Activated CD8-positive, alpha-beta memory T cell treated with anti-CD3 and anti-CD28 coated beads, Interleukin-2, amount 10 ng/mL, durations not matched to agents 7 days and 5 days (primary cell): ENCODE measurements around the gene C1orf141. TPM values are rescaled to one million over a fixed set of nuclear protein-coding genes. Genes with fewer than 3 reads are reported as not detected.
"Not testable (repeated sequence)": the region's sequence is repeated elsewhere in the genome, so short reads cannot be mapped to it uniquely, and the experiment has no call there.

Experiments used
- ATAC-seq: fragments of 150-1000 bp; cut with Tn5 transposase; one replicate; pipeline ENCODE4 v1.10.0; 2021; ENCODE audit warnings: moderate library complexity
- CTCF ChIA-PET: fragments of 350-600 bp; sonication (Branson Sonifier 250); formaldehyde crosslinking; loops from one replicate; lab custom pipeline; 2021; ENCODE audit warnings: antibody characterized with exemption; lab: Charles Lee
- DNase-seq: peaks from one replicate; pipeline ENCODE4 v3.0.0-alpha.2; 2020
- H3K27ac Mint-ChIP-seq: one replicate; pipeline ENCODE4 v1.8.0; 2021; ENCODE audit warnings: mild to moderate bottlenecking, mixed read lengths
- H3K27me3 Mint-ChIP-seq: one replicate; pipeline ENCODE4 v1.8.0; 2021; ENCODE audit warnings: mixed read lengths
- H3K36me3 Mint-ChIP-seq: one replicate; pipeline ENCODE4 v1.8.0; 2021; ENCODE audit warnings: mild to moderate bottlenecking, mixed read lengths
- H3K4me1 Mint-ChIP-seq: one replicate; pipeline ENCODE4 v1.8.0; 2021; ENCODE audit warnings: mixed read lengths
- H3K4me3 Mint-ChIP-seq: one replicate; pipeline ENCODE4 v1.8.0; 2021; ENCODE audit warnings: mild to moderate bottlenecking, moderate library complexity, mixed read lengths
- H3K9me3 Mint-ChIP-seq: one replicate; pipeline ENCODE4 v1.8.0; 2022; ENCODE audit warnings: low read depth, mixed read lengths
- total RNA-seq, 2 experiments: library from RNA; stranded (reverse); gene quantifications; one replicate each; pipeline ENCODE4 v1.2.3, GENCODE V29; 2021

The C1orf141 gene
- total RNA-seq, 2 experiments from 2014 or later = not detected

GRCh38 chr1:67105508-67105907 is 29.3 kb downstream of the C1orf141 start:
- DNase-seq (no peak), ATAC-seq (no peak)
- CTCF ChIA-PET = no interaction called here
- Mint-ChIP-seq H3K27me3 (peaks cover 21% of the 10 kb centered on the region), H3K4me1 (no peaks in the 10 kb centered on the region), H3K9me3 (no peaks in the 10 kb centered on the region), H3K36me3 (no peaks in the 10 kb centered on the region), H3K27ac (no peak overlapping the region), H3K4me3 (no peak overlapping the region)

- CTCF ChIA-PET = no interaction called here
- Mint-ChIP-seq H3K9me3 (no peaks in the 10 kb centered on the region), H3K4me3 (no peak overlapping the region), H3K36me3 (no peaks in the 10 kb centered on the region), H3K4me1 (no peaks in the 10 kb centered on the region), H3K27me3 (peaks cover 23% of the 10 kb centered on the region), H3K27ac (no peak overlapping the region)
- ATAC-seq (no peak), DNase-seq (no peak)
These were observed 31.2 kb downstream of the C1orf141 start for GRCh38 chr1:67103548-67103947.

- no peaks in the 10 kb centered on the region for H3K9me3 Mint-ChIP-seq
These were observed 33.9 kb downstream of the C1orf141 start for GRCh38 chr1:67100833-67101232.

DNA sequence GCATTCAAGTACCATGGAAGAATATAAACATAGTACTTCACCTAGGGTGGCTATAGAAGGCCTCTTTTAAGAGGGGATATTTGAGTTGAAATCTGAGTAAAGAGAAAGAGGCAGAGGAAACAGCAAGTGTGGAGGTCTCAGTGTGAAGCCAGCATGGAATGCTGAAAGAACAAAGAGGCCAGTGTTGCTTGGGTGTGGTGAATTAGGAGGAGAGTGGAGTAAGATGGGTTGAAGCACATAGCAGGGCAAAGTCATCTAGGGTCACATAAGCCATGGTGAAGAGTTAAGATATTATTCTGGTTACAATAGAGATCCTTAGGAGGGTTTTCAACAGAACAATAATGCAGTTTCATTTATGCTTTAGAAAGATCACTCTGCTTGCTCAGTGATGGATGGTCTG is 37.5 kb downstream of the C1orf141 start:
- no peak overlapping the region for H3K4me3 Mint-ChIP-seq
- peaks cover 32% of the 10 kb centered on the region for H3K27me3 Mint-ChIP-seq
- H3K36me3 Mint-ChIP-seq = no peaks in the 10 kb centered on the region
- H3K4me1 Mint-ChIP-seq = no peaks in the 10 kb centered on the region
- DNase-seq (no peak), ATAC-seq (no peak)
- CTCF ChIA-PET = no interaction called here
- no peaks in the 10 kb centered on the region for H3K9me3 Mint-ChIP-seq
- no peak overlapping the region for H3K27ac Mint-ChIP-seq

More at GRCh38 chr1:67100833-67101232, 33.9 kb downstream of the C1orf141 start:
- DNase-seq = no peak
- CTCF ChIA-PET = interaction anchor here (0.6 kb wide), 1 partner anchor 396 kb away, joined by 4 read pairs; no protein-coding TSS in a partner anchor
- H3K4me1 Mint-ChIP-seq = no peaks in the 10 kb centered on the region
- no peak overlapping the region for H3K27ac Mint-ChIP-seq
- no peak for ATAC-seq
- no peaks in the 10 kb centered on the region for H3K36me3 Mint-ChIP-seq
- H3K27me3 Mint-ChIP-seq = peaks cover 23% of the 10 kb centered on the region
- H3K4me3 Mint-ChIP-seq = no peak overlapping the region

- DNase-seq = no peak
- Mint-ChIP-seq H3K27me3 (peaks cover 24% of the 10 kb centered on the region), H3K4me1 (no peaks in the 10 kb centered on the region), H3K27ac (no peak overlapping the region), H3K9me3 (no peaks in the 10 kb centered on the region), H3K4me3 (no peak overlapping the region), H3K36me3 (no peaks in the 10 kb centered on the region)
- ATAC-seq = no peak
- CTCF ChIA-PET = no interaction called here
These were observed 40.6 kb downstream of the C1orf141 start for GRCh38 chr1:67094191-67094590.

DNA sequence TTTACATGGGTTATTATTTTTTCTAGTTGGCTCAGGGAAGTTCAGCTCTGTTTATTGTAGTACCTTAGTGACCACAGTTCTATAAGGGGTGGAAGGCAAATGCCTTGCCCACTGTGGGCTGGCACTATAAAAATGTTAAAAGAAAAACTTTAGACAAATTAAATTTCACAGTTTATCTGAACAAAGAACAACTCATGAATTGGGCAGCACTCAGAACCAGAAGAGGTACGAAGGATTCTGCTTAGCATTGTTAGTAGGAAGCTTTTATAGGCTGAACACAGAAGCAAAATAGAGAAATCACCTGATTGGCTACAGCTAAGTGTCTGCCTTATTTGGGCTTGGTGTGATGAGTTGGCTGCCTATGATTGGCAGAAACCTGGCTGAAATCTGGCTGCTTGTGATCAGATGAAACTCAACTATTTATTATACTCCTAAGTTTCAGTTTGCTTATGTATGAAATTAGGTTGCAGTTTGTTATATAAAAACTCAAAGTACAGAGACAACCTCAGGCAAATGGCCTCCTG is 45.0 kb downstream of the C1orf141 start:
- H3K4me1 Mint-ChIP-seq = no peaks in the 10 kb centered on the region
- H3K27ac Mint-ChIP-seq = no peak overlapping the region
- CTCF ChIA-PET = no interaction called here

DNA sequence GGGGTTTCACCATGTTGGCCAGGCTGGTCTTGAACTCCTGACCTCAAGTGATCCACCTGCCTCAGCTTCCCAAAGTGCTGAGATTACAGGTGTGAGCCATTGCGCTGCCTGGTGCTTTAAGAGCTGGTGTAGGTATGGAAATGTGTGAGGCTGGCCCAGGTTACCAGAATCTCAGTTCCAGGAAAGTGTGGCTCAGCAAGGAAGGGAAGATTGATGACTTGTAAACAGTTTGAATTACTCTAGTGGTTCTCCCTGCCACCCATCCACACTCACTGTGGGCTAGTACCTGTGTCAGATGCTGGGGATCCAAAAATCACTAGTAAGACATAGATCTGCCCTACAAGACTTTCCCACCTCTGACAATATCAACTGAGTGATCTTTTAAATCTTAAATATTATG is 46.3 kb downstream of the C1orf141 start:
- H3K4me1 Mint-ChIP-seq = no peaks in the 10 kb centered on the region
- no peaks in the 10 kb centered on the region for H3K36me3 Mint-ChIP-seq
- no peaks in the 10 kb centered on the region for H3K9me3 Mint-ChIP-seq
- no peak overlapping the region for H3K27ac Mint-ChIP-seq
- DNase-seq (no peak), ATAC-seq (no peak)
- CTCF ChIA-PET = no interaction called here
- H3K27me3 Mint-ChIP-seq = peaks cover 12% of the 10 kb centered on the region
- H3K4me3 Mint-ChIP-seq = no peak overlapping the region

More for the DNA sequence above, 45.0 kb downstream of the C1orf141 start:
- ATAC-seq (no peak), DNase-seq (no peak)
- Mint-ChIP-seq H3K9me3 (no peaks in the 10 kb centered on the region), H3K27me3 (peaks cover 12% of the 10 kb centered on the region), H3K4me3 (no peak overlapping the region), H3K36me3 (no peaks in the 10 kb centered on the region)

- CTCF ChIA-PET = no interaction called here
- Mint-ChIP-seq H3K4me1 (no peaks in the 10 kb centered on the region), H3K27ac (no peak overlapping the region), H3K4me3 (no peak overlapping the region), H3K9me3 (no peaks in the 10 kb centered on the region), H3K27me3 (no peaks in the 10 kb centered on the region), H3K36me3 (no peaks in the 10 kb centered on the region)
- DNase-seq = no peak
- no peak for ATAC-seq
These were observed 49.4 kb downstream of the C1orf141 start for GRCh38 chr1:67085326-67085725.

DNA sequence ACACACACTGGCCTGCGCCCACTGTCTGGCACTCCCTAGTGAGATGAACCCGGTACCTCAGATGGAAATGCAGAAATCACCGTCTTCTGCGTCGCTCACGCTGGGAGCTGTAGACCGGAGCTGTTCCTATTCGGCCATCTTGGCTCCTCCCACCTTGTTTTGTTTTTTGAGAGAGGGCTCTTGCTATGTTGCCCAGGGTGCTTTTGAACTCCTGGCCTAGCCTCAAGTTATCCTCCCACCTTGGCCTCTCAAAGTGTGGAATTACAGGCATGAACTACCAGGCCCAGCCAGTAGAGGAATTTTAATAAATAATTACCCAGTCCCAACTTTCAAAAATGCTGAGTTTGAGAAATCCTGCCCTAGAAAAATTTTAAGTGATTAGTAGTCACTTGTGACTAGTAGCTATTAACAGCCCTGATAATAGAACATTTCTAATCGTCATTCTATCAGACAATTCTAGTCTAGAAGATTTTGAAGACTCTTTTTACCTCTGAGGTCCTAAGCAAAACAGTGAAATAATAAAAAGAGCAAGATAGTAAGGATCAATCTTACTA is 49.9 kb downstream of the C1orf141 start:
- Mint-ChIP-seq H3K27me3 (no peaks in the 10 kb centered on the region), H3K9me3 (no peaks in the 10 kb centered on the region), H3K36me3 (no peaks in the 10 kb centered on the region), H3K4me3 (no peak overlapping the region), H3K27ac (no peak overlapping the region), H3K4me1 (no peaks in the 10 kb centered on the region)
- CTCF ChIA-PET = no interaction called here
- DNase-seq (no peak), ATAC-seq (no peak)

DNA sequence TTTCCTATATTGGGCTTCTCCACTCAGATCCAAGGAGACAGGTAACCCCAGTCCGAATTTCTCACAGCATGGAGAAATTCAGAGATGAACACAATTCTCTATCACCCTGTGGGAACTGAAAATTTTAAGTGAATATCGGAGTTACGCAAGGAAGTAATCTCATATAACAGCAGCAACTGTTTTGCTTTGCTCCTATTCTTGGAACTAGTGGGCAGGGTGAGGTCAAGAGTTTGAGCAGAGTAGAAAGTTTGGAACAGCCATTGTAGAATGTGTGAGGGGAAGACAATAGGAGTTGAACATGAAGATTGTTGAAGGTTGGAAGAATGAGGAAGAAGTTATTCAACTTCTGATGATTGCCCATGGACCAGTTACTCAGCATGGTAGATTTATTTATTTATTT is 56.5 kb downstream of the C1orf141 start:
- peaks cover 8% of the 10 kb centered on the region for H3K27me3 Mint-ChIP-seq
- no peaks in the 10 kb centered on the region for H3K36me3 Mint-ChIP-seq
- no peak for DNase-seq
- H3K4me3 Mint-ChIP-seq = no peak overlapping the region
- no peak for ATAC-seq
- no peaks in the 10 kb centered on the region for H3K4me1 Mint-ChIP-seq
- peaks cover 3% of the 10 kb centered on the region for H3K9me3 Mint-ChIP-seq
- CTCF ChIA-PET = interaction anchor here (0.6 kb wide), 1 partner anchor 171 kb away, joined by 3 read pairs; no protein-coding TSS in a partner anchor
- H3K27ac Mint-ChIP-seq = no peak overlapping the region

- CTCF ChIA-PET = interaction anchor here (0.6 kb wide), 1 partner anchor 171 kb away, joined by 3 read pairs; no protein-coding TSS in a partner anchor
- Mint-ChIP-seq H3K36me3 (peaks cover under 1% of the 10 kb centered on the region), H3K4me1 (no peaks in the 10 kb centered on the region), H3K27me3 (peaks cover 11% of the 10 kb centered on the region), H3K4me3 (no peak overlapping the region), H3K9me3 (peaks cover 5% of the 10 kb centered on the region), H3K27ac (no peak overlapping the region)
- no peak for DNase-seq
- no peak for ATAC-seq
These were observed 57.2 kb downstream of the C1orf141 start for GRCh38 chr1:67077593-67077992.

DNA sequence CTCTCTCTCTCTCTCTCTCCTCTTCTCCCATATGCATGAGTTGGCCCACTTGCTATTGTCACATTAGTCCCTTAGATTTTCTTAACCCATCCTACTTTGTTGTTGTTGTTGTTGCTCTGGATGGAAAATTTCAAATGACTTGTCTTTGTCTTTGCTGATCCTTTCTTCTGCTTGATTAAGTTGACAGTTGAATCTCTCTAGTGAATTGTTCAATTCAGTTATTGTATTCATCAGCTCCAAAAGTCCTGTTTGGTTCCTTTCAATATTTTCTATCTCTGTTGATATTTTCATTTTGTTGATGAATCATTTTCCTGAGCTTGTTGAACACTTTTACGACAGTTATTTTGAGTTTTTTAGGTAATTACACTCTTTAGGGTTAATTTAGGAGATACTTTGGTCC is 62.0 kb downstream of the C1orf141 start:
- Mint-ChIP-seq H3K9me3 (peaks cover 14% of the 10 kb centered on the region), H3K4me1 (no peaks in the 10 kb centered on the region), H3K27ac (no peak overlapping the region), H3K4me3 (no peak overlapping the region), H3K36me3 (peaks cover 7% of the 10 kb centered on the region), H3K27me3 (peaks cover 15% of the 10 kb centered on the region)
- DNase-seq (no peak), ATAC-seq (no peak)
- CTCF ChIA-PET = no interaction called here

DNA sequence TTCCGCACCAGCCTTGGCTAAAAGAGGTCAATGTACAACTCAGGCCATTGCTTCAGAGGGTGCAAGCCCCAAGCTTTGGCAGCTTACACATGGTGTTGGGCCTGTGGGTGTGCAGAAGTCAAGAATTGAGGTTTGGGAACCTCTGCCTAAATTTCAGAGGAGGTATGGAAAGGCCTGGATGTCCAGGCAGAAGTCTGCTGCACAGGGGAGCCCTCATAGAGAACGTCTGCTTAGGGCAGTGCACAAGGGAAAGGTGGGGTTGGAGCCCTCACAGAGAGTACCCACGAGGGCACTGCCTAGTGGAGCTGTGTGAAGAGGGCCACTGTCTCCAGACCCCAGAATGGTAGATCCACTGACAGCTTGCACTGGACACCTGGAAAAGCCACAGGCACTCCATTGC is 67.1 kb downstream of the C1orf141 start:
- CTCF ChIA-PET = not testable (repeated sequence)

GRCh38 chr1:67062412-67062811 is 72.4 kb downstream of the C1orf141 start:
- Mint-ChIP-seq H3K9me3 (no peaks in the 10 kb centered on the region), H3K36me3 (peaks cover 2% of the 10 kb centered on the region), H3K4me3 (no peak overlapping the region), H3K27me3 (peaks cover 18% of the 10 kb centered on the region), H3K27ac (no peak overlapping the region), H3K4me1 (no peaks in the 10 kb centered on the region)
- CTCF ChIA-PET = no interaction called here
- ATAC-seq (no peak), DNase-seq (no peak)

More for the DNA sequence above, 67.1 kb downstream of the C1orf141 start:
- not testable (repeated sequence) for DNase-seq, H3K4me3 Mint-ChIP-seq, ATAC-seq, H3K4me1 Mint-ChIP-seq, H3K27ac Mint-ChIP-seq, H3K36me3 Mint-ChIP-seq
- H3K27me3 Mint-ChIP-seq = peaks cover 15% of the 10 kb centered on the region
- peaks cover 14% of the 10 kb centered on the region for H3K9me3 Mint-ChIP-seq
